GM19468 (cell line): ENCODE results near the gene IL17F.
A peak's percentile ranks its signal among the peaks of the same experiment; 100 is the strongest.
"Not testable (repeated sequence)": the region's sequence is repeated elsewhere in the genome, so short reads cannot be mapped to it uniquely, and the experiment has no call there.

Experiments used
- ATAC-seq: cut with Tn5 transposase; IDR thresholded peaks from one replicate; pipeline ENCODE4 v1.9.1; 2021; ENCODE audit warnings: mild to moderate bottlenecking, moderate library complexity, moderate number of reproducible peaks; ENCODE audit not compliant: unreplicated experiment; ENCODE audit errors: extremely low read depth

Gene IL17F

GRCh38 chr6:52249078-52249477, 4.8 kb upstream of the IL17F start:
- ATAC-seq: no peak

DNA sequence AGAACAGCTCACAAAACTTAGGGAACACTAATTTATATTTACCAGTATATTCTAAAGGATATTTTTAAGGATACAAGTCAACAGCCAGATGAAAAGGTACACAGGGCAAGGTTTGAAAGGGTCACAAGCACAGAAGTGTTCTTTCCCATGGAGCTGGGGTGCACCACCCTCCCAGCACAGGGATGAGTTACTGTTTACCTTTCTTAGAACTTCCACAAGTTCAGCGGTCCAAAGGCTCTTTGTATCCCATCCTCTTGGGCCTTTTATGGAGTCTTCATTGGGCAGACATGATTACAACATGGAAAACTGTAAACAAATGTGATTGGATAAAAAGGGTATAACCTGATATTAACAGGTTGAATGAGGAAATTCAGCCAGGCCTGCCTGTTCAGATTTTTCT, 1.1 kb upstream of the IL17F start:
- no peak for ATAC-seq

GRCh38 chr6:52243282-52243893, 912 bp downstream of the IL17F start:
- no peak for ATAC-seq

GRCh38 chr6:52241819-52242218, 2.5 kb downstream of the IL17F start:
- ATAC-seq: no peak

- ATAC-seq: no peak
Observed at GRCh38 chr6:52233975-52234823, 10.1 kb downstream of the IL17F start.

- no peak for ATAC-seq
Observed at GRCh38 chr6:52233005-52233404, 11.3 kb downstream of the IL17F start.

DNA sequence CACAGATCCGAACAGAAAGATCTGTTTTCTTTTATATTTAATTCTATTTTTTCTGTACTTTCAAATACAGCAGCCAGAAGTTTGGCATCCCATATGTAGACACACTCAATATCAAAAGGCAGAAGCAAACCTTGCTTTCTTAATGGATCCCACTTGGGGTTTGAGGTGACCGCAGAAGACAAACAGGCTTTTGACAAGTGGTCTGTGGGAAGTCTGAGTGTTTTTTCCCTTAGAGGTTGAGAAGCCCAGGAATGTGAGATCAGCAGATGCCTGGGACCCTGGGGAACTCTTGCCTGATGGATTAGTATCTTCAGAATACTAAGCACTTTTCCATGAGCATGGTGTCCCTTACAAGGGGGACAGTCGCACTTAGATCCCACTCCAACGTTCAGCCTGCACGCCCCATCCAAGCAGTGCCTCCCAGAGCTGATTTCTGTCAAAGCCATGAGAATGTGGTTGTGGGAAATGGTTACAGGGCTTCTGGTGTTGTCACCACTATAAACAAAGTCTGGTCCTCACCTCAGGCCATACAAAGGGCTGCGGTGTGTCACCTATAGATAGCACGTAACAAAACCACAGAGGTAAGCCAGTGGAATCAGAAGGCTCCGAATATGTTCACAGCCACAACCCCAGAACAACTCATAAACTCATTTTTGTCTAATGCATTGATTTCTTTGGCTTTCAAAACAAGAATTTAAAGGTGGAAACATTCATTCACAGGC, 12.7 kb downstream of the IL17F start:
- no peak for ATAC-seq

GRCh38 chr6:52230685-52231084, 13.6 kb downstream of the IL17F start:
- ATAC-seq: no peak

- ATAC-seq: peak; percentile 100
Observed at GRCh38 chr6:52227495-52227894, 16.8 kb downstream of the IL17F start.

- peak; percentile 61 for ATAC-seq
Observed at GRCh38 chr6:52221302-52221701, 23.0 kb downstream of the IL17F start.

DNA sequence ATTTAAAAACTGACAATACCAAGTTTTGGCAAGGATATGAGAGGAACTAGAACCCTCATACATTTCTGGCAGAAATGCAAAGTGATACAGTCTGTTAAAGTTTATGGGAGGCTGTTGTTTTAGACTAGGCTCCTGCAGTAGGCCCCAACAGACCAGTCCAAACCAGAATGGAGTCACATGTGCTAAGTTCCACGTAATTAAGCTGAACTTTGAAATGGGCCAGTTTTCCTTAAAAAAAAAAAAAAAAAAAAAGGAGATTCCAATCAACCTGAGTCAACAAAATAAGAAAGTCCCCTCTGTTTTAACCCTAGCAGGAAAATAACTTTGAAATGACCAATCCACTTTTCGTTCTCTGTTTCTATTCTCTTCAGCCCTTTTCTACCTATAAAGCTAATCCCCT, 26.5 kb downstream of the IL17F start:
- ATAC-seq: no peak

DNA sequence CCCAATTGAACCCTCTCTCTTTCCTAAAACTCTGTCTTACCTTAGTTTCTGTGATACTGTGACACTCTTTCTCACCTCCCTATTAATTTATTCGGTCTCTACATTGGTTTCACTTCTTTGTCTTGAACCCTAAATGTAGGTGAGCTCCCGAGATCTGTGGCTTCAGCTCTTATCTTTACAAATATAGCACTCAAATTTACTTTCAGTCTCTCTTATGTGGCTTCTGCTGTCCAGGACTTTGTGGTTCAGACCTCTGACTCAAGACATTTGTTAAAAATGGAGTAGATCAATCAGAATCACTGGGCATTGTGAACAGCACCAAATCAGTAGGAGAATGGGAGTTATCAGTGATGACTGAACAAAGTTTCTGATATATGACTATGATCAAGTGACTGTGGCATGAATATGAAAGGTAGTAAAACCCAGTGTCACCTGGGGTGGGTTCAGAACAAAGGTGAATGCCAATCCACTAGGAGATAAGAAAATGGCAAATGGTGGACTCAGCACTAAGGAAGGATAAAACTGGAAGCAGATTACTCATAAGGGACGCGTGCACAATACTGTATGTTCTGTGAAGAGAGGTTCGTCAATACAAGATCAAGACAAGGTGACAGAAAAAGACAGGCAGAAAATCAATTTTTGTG, 27.2 kb downstream of the IL17F start:
- ATAC-seq: no peak

DNA sequence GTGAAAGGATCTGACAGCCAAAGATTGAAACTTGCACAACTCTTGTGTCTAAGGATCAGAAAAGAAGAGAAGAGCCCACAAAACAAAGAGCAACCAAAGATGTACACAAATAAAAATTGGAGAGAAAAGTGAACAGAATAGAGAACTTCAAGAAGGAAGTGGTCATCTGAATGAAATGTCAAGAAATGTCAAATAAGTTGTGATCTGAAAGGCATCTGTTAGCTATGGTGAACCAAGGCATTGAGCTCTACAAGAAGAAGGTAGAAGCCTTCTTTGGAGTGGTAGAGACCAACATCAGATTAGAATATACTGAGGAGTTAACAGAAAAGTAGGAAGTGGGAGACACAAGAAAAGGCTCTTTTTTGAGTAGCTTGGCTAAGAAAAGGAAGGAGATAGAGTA, 28.5 kb downstream of the IL17F start:
- ATAC-seq: no peak

- no peak for ATAC-seq
Observed at GRCh38 chr6:52213127-52213526, 31.2 kb downstream of the IL17F start.

- ATAC-seq: peak; percentile 60
Observed at GRCh38 chr6:52210227-52210626, 34.1 kb downstream of the IL17F start.

- ATAC-seq: peak; percentile 26
Observed at GRCh38 chr6:52209770-52210169, 34.5 kb downstream of the IL17F start.

DNA sequence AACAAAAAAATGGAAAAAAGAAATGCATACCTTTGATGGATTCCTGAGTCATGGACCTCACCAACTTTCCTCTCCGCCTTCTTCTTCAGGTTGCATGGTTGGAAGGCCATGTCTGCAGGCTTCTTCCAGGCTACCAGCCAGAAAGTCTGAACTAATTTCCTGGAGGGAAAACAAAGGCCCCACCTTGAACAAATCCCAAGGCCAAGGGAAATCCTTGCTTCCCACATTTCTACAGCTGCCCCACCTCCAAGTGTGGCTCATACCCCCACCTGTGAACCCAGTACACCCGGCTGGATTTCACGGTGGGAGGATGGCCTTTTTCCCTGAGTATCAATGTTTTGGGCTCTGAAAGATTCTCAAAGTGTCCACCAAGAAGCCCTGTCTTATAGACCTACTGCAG, 35.7 kb downstream of the IL17F start:
- ATAC-seq: no peak

DNA sequence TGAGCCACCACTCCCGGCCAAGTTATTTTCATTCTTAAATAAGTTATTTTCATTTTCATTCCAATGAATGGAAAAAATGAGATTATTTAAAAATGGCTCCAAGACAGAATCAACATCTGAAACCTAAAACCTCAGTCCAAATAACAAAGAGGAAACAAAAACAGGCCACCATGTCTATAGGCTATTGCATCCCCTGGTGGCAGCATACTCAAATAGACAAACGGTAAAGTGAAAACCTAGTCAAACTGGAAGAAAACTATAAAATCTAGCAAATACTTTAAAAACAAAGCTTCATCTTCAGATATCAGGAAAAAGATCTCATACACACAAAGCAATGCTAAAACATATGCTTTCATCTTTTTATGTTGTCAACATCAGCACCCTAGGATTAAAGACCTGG, 37.2 kb downstream of the IL17F start:
- ATAC-seq: no peak

DNA sequence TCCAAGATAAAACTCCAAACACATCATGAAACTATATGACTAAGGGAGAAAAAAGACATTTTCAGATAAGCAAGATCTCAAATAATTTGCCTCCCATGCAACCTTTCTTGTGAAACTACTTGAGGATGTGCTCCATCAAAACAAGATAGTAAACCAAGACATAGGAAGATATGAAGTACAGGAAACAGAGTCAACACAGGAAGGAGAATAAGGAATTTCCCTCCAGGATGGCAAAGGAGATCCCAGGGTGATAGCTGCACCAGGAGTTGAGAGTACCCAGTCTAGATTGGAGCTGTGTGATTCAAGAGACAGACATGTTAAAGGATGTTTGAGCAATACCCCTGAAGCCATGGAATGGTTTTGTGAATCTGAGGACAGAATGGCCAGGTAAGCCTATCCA, 42.8 kb downstream of the IL17F start:
- ATAC-seq: no peak

DNA sequence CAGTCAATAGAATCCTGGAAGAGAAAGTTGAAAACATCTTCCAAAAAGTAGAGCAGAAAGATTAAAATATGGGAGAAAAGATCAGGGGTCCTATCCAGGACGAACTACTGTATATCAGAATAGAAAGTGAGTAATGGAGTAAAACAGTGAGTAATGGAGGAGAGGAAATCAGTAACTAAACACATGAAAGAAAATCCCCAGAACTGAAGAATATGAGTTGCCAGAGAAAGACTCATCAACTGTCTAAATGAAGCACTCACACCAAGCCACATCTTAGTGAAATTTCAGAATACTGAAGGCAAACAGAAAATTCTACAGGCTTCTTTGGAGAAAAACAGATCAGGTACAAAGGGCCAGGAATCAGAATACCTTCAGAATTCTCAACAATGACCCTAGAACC, 43.3 kb downstream of the IL17F start:
- ATAC-seq: no peak

DNA sequence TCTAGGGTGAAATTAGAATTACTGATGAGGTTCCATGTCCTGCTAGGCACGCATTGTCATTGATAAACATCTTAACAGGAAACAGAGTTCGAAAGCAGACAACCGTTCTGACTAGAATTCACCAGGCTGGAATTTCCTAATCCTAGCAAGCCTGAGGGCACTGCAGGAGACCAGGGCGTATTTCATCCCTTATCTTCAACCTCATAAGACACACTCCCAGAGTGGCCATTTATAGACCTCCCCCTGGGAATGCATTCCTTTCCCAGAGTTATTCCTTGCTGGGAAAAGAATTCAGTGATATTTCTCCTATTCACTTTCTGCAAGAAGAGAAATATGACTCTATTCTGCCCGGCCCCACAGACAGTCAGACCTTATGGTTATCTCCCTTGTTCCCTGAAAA, 44.2 kb downstream of the IL17F start:
- not testable (repeated sequence) for ATAC-seq
